ENCODE measurements around the gene GTF3C4. TPM values are rescaled to one million over a fixed set of nuclear protein-coding genes. Genes with fewer than 3 reads are reported as not detected.
A peak's percentile ranks its signal among the peaks of the same experiment; 100 is the strongest.

The GTF3C4 gene
- total and polyA plus RNA-seq, 2 experiments from 2014 or later = 6.1 to 19.2 TPM

- Histone ChIP-seq H3K9me2 (replicated peaks; ENCODE audit: insufficient read depth) (no peaks in the 10 kb centered on the region), H3K27me3 (no peaks in the 10 kb centered on the region), H4K20me1 (ENCODE audit: insufficient read depth, poor library complexity, severe bottlenecking) (no peaks in the 10 kb centered on the region), H3K36me3 (replicated peaks; ENCODE audit: insufficient read depth, low read depth) (no peaks in the 10 kb centered on the region), H3K4me2 (no peak overlapping the region), H3K4me3 (no peak overlapping the region), H3K79me2 (no peaks in the 10 kb centered on the region), H3K4me1 (ENCODE audit: insufficient read depth) (no peaks in the 10 kb centered on the region), H3K9me3 (ENCODE audit: low read depth) (no peaks in the 10 kb centered on the region), H2AFZ (no peak overlapping the region), H3K27ac (no peak overlapping the region)
- no peak for TF ChIP-seq CTCF (IDR thresholded peaks at IDR 0.05; ENCODE audit: poor library complexity)
- no peak for TF ChIP-seq EZH2 (IDR thresholded peaks at IDR 0.05; ENCODE audit: borderline replicate concordance)
- no peak for TF ChIP-seq EZH2phosphoT487 (IDR thresholded peaks at IDR 0.05; ENCODE audit: low read depth, severe bottlenecking, unreplicated experiment)
- DNase-seq (ENCODE audit: low spot score) = no peak
- WGBS (ENCODE audit: low lambda C conversion rate, missing lambda C conversion rate) = 73% methylated on average over 7 of the region's 7 CpGs
Measured at GRCh38 chr9:132632413-132633129, 37.7 kb upstream of the GTF3C4 start.

- TF ChIP-seq EZH2phosphoT487 (IDR thresholded peaks at IDR 0.05; ENCODE audit: low read depth, severe bottlenecking, unreplicated experiment) (no peak), EZH2 (IDR thresholded peaks at IDR 0.05; ENCODE audit: borderline replicate concordance) (no peak), CTCF (IDR thresholded peaks at IDR 0.05; ENCODE audit: poor library complexity) (no peak)
- no peaks in the 10 kb centered on the region for H3K4me1 ChIP-seq (ENCODE audit: insufficient read depth)
- no peak overlapping the region for H3K4me3 ChIP-seq
- WGBS (ENCODE audit: low lambda C conversion rate, missing lambda C conversion rate) = 96% methylated on average over 3 of the region's 3 CpGs
- H2AFZ ChIP-seq = no peak overlapping the region
- no peaks in the 10 kb centered on the region for H4K20me1 ChIP-seq (ENCODE audit: insufficient read depth, poor library complexity, severe bottlenecking)
- no peaks in the 10 kb centered on the region for H3K27me3 ChIP-seq
- H3K79me2 ChIP-seq = no peaks in the 10 kb centered on the region
- no peak for DNase-seq (ENCODE audit: low spot score)
- no peak overlapping the region for H3K27ac ChIP-seq
- no peak overlapping the region for H3K4me2 ChIP-seq
- H3K9me2 ChIP-seq (replicated peaks; ENCODE audit: insufficient read depth) = no peaks in the 10 kb centered on the region
- H3K9me3 ChIP-seq (ENCODE audit: low read depth) = no peaks in the 10 kb centered on the region
- H3K36me3 ChIP-seq (replicated peaks; ENCODE audit: insufficient read depth, low read depth) = no peaks in the 10 kb centered on the region
Measured at GRCh38 chr9:132634327-132634726, 35.9 kb upstream of the GTF3C4 start.

- Histone ChIP-seq H3K4me2 (no peak overlapping the region), H3K27ac (peak overlapping the region; percentile 43), H3K4me1 (ENCODE audit: insufficient read depth) (no peaks in the 10 kb centered on the region), H3K79me2 (no peaks in the 10 kb centered on the region), H4K20me1 (ENCODE audit: insufficient read depth, poor library complexity, severe bottlenecking) (no peaks in the 10 kb centered on the region), H2AFZ (no peak overlapping the region), H3K36me3 (replicated peaks; ENCODE audit: insufficient read depth, low read depth) (no peaks in the 10 kb centered on the region), H3K27me3 (no peaks in the 10 kb centered on the region), H3K4me3 (no peak overlapping the region), H3K9me2 (replicated peaks; ENCODE audit: insufficient read depth) (no peaks in the 10 kb centered on the region), H3K9me3 (ENCODE audit: low read depth) (no peaks in the 10 kb centered on the region)
- WGBS (ENCODE audit: low lambda C conversion rate, missing lambda C conversion rate) = 79% methylated on average over 12 of the region's 12 CpGs
- no peak for DNase-seq (ENCODE audit: low spot score)
- TF ChIP-seq CTCF (IDR thresholded peaks at IDR 0.05; ENCODE audit: poor library complexity) (no peak), EZH2phosphoT487 (IDR thresholded peaks at IDR 0.05; ENCODE audit: low read depth, severe bottlenecking, unreplicated experiment) (no peak), EZH2 (IDR thresholded peaks at IDR 0.05; ENCODE audit: borderline replicate concordance) (no peak)
Measured at GRCh38 chr9:132637351-132637750, 32.9 kb upstream of the GTF3C4 start.

All from hepatocyte (in vitro differentiated cells).